ENCODE measurements around the gene AHDC1. TPM values are rescaled to one million over a fixed set of nuclear protein-coding genes. Genes with fewer than 3 reads are reported as not detected.

The AHDC1 gene
- total and polyA plus RNA-seq, 9 of the 15 experiments (the other 6 are each of a cell fraction or from before 2014, with no cell fraction given): 0.21 to 36.4 (median 4.7) TPM

- TF ChIP-seq RREB1 (CRISPR knock-in tag; IDR thresholded peaks at IDR 0.05): no peak
- no peak for TF ChIP-seq PBX2 (CRISPR knock-in tag; IDR thresholded peaks at IDR 0.05; ENCODE audit: low read depth)
- TF ChIP-seq PBX2 (tag; conservative IDR thresholded peaks at IDR 0.05; ENCODE audit: low read depth): 0 out of 2 replicates have a peak, but pooled peaks have one; percentile 15
- TF ChIP-seq ZNF79 (CRISPR knock-in tag; IDR thresholded peaks at IDR 0.05; ENCODE audit: low read depth): no peak
- TF ChIP-seq ZNF668 (CRISPR knock-in tag; IDR thresholded peaks at IDR 0.05): no peak
- no peak for TF ChIP-seq ELF2 (CRISPR knock-in tag; IDR thresholded peaks at IDR 0.05)
- no peak for TF ChIP-seq THRA (IDR thresholded peaks at IDR 0.05)
- TF ChIP-seq ZBTB43 (CRISPR knock-in tag; IDR thresholded peaks at IDR 0.05): no peak
- TF ChIP-seq NFYB (IDR thresholded peaks at IDR 0.05; ENCODE audit: extremely low read depth, insufficient read length): no peak
- no peak for TF ChIP-seq ZNF316 (IDR thresholded peaks at IDR 0.05)
- TF ChIP-seq FOXO4 (CRISPR knock-in tag; IDR thresholded peaks at IDR 0.05): no peak
- TF ChIP-seq EP400 (IDR thresholded peaks at IDR 0.05): peak; percentile 71
- no peak; the same call in 1 of the 2 replicates for TF ChIP-seq SMARCA4 (IDR thresholded peaks at IDR 0.05)
These were observed 46.7 kb upstream of the AHDC1 start (continued) for GRCh38 chr1:27650539-27651175.

All from K562 (cell line).